GM12878 (cell line): Measurements from ENCODE around the gene CEP170B. TPM values are rescaled to one million over a fixed set of nuclear protein-coding genes. Genes with fewer than 3 reads are reported as not detected.

Source experiments
- CTCF ChIP-seq, 3 experiments: IDR thresholded peaks in 2 of 3; conservative IDR thresholded peaks in 1 of 3; 2 replicates each; pipeline ENCODE4 v1.5.1; 2011; ENCODE audit warnings: low read depth in 3 of 3, low read length in 3 of 3, mild to moderate bottlenecking in 3 of 3, control low read depth in 2 of 3, moderate library complexity in 2 of 3, inconsistent platforms in 1 of 3, mixed read lengths in 1 of 3; ENCODE audit not compliant: control insufficient read depth in 2 of 3, insufficient read depth in 1 of 3; ENCODE audit errors: extremely low read depth in 1 of 3
- DPF2 ChIP-seq: fragments of 450-650 bp; IDR thresholded peaks from 2 replicates; pipeline ENCODE4 v1.6.1; 2017; ENCODE audit warnings: mild to moderate bottlenecking
- IRF5 ChIP-seq: fragments of 450-650 bp; IDR thresholded peaks from 2 replicates; pipeline ENCODE4 v1.6.1; 2017; ENCODE audit warnings: borderline replicate concordance
- MEF2A ChIP-seq: IDR thresholded peaks from 2 replicates; pipeline ENCODE4 v1.6.1; 2011; ENCODE audit warnings: low read depth, mild to moderate bottlenecking, low read length, moderate library complexity; ENCODE audit not compliant: insufficient read depth
- MTA3 ChIP-seq: IDR thresholded peaks from 2 replicates; pipeline ENCODE4 v1.6.1; 2012; ENCODE audit warnings: low read length, inconsistent platforms, borderline replicate concordance
- SUZ12 ChIP-seq: fragments of 200-600 bp; sonication (generic); IDR thresholded peaks from one replicate; pipeline ENCODE4 v1.6.1; 2018; ENCODE audit warnings: antibody characterized with exemption, mild to moderate bottlenecking; ENCODE audit not compliant: unreplicated experiment
- ZNF274 ChIP-seq: IDR thresholded peaks from one replicate; pipeline ENCODE4 v1.8.0; 2011; ENCODE audit not compliant: insufficient read length, insufficient read depth
- polyA plus RNA-seq, 11 experiments: library from polyadenylated mRNA; depleted of rRNA in 4 of 11; unstranded in 6 of 11; stranded (reverse) in 5 of 11; fragments of >200 nt; fragmentation: Nextera tagmentation in 4 of 11; fragmentation: Illumina TruSeq in 1 of 11; extraction: Ambion mirVana in 4 of 11; extraction: Trizol in 1 of 11; gene quantifications; 1 replicate in 1 of 11; 2 replicates in 10 of 11; pipeline versions ENCODE4 v1.2.1 to v1.2.3, GENCODE V29; 2011 to 2016; ENCODE audit warnings: inconsistent platforms in 2 of 11, missing spikeins in 2 of 11, low read depth in 1 of 11
- total RNA-seq, 4 experiments: library from RNA; depleted of rRNA in 3 of 4; stranded (reverse); fragments of >200 nt in 3 of 4; fragmentation: Illumina TruSeq in 1 of 4; extraction: Trizol in 1 of 4; gene quantifications; 2 replicates each; pipeline versions ENCODE4 v1.2.1 to v1.2.3, GENCODE V29; 2013 to 2021

Gene CEP170B
- total and polyA plus RNA-seq, 10 of the 15 experiments (the other 5 are each of a cell fraction or from before 2014, with no cell fraction given): 0.01 to 0.44 (median 0.05) TPM; not detected in 4

- no peak for TF ChIP-seq DPF2
- TF ChIP-seq ZNF274: no peak
- TF ChIP-seq SUZ12: no peak
- TF ChIP-seq IRF5: no peak
- TF ChIP-seq CTCF (IDR thresholded peaks at IDR 0.05 in 2 of 3, conservative IDR thresholded peaks at IDR 0.05 in 1 of 3; ENCODE audit: control insufficient read depth in 2 of 3, extremely low read depth in 1 of 3, insufficient read depth in 1 of 3, low read depth in 3 of 3, low read length in 3 of 3): no peak
- TF ChIP-seq MTA3: no peak
- TF ChIP-seq MEF2A: no peak
These were observed 40.6 kb upstream of the CEP170B start (continued) for GRCh38 chr14:104824353-104824997.
